NB4 (cell line): ENCODE results near the gene DCX.
"Not testable (repeated sequence)": the region's sequence is repeated elsewhere in the genome, so short reads cannot be mapped to it uniquely, and the experiment has no call there.

Experiments
- DNase-seq: peaks from one replicate; pipeline ENCODE4 v3.0.0; 2010; ENCODE audit warnings: low read depth
- H3K4me3 ChIP-seq: one replicate; pipeline ENCODE4 v1.5.1; 2011; ENCODE audit warnings: mild to moderate bottlenecking, low read depth, low read length, moderate library complexity
- MYC ChIP-seq: IDR thresholded peaks from 2 replicates; pipeline ENCODE4 v1.6.1; 2011; ENCODE audit warnings: low read depth, low read length
- POLR2A ChIP-seq: IDR thresholded peaks from 2 replicates; pipeline ENCODE4 v1.6.1; 2011; ENCODE audit warnings: mild to moderate bottlenecking; ENCODE audit not compliant: insufficient read length; ENCODE audit errors: extremely low read depth
- TF ChIP-seq, protein P1 (sequence below): IDR thresholded peaks from one replicate; pipeline ENCODE4 v1.5.1; 2012; ENCODE audit warnings: low read depth, low read length
- TF ChIP-seq, protein P2 (sequence below): IDR thresholded peaks from 2 replicates; pipeline ENCODE4 v1.6.1; 2011; ENCODE audit warnings: low read depth, low read length

Gene DCX

DNA sequence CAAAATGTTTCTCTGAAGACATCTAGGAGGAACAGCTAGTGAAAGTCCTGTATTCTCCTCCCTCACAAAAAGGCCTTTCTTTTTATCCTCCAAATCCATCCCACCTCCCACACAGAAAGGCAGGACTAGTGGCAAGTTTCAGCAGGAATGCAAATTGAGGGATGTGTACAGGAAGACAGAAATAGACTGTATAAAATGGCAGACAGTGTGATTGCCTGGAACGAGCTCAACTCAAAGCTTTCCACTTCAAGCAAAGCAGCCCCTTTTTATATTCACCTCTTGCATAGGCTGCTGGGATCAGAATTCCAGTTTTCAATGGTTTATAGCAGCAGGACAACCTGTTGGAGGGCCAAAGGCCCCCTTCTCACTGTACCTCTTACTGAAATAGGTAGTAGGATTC, 57.5 kb downstream of the DCX start:
- H3K4me3 ChIP-seq: no peak overlapping the region
- TF ChIP-seq POLR2A (no peak), MYC (no peak)
- TF ChIP-seq, protein P1, sequence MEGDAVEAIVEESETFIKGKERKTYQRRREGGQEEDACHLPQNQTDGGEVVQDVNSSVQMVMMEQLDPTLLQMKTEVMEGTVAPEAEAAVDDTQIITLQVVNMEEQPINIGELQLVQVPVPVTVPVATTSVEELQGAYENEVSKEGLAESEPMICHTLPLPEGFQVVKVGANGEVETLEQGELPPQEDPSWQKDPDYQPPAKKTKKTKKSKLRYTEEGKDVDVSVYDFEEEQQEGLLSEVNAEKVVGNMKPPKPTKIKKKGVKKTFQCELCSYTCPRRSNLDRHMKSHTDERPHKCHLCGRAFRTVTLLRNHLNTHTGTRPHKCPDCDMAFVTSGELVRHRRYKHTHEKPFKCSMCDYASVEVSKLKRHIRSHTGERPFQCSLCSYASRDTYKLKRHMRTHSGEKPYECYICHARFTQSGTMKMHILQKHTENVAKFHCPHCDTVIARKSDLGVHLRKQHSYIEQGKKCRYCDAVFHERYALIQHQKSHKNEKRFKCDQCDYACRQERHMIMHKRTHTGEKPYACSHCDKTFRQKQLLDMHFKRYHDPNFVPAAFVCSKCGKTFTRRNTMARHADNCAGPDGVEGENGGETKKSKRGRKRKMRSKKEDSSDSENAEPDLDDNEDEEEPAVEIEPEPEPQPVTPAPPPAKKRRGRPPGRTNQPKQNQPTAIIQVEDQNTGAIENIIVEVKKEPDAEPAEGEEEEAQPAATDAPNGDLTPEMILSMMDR: no peak
- TF ChIP-seq, protein P2, sequence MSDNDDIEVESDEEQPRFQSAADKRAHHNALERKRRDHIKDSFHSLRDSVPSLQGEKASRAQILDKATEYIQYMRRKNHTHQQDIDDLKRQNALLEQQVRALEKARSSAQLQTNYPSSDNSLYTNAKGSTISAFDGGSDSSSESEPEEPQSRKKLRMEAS: no peak
- DNase-seq: no peak

DNA sequence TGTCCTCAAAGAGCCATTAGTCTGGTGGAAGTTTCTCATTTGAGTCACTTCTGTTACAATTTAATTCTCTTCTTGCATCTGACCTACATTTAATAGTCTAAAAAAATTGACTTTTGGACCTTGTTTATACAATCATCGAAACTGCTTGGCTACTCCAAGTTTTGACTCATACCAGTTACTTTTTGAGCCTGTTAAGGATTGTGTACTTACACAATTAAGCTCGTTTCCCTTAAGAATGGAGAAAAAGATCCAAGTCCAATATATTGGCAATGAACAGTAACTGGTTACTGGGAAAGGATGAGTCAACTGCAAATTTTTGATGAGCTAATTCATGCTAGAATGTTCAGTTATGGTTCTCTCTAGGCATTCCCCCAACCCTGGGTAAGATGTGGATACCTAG, 58.2 kb downstream of the DCX start:
- no peak for DNase-seq
- H3K4me3 ChIP-seq: no peak overlapping the region
- TF ChIP-seq, protein P2: no peak

DNA sequence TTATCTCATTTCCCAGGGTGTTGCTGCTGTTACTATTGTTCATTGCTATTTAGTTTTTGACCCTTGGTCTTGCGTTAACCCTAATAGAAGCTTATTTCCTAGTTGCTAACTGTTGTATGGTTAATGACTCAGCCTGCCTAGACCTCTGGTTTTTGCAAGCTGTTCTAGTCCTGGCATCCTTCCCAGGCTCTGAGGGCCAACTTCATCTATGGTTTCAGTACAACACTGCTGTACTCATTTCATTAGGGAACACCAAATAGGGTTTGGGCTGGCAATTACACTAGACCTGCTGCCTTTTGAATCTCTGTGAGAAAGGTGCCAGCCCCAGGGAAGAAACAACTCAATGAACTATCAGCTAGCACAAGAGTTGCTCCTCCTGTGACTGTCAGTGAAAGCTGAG, 59.6 kb downstream of the DCX start:
- DNase-seq: no peak
- no peak overlapping the region for H3K4me3 ChIP-seq
- TF ChIP-seq, protein P2: no peak
- no peak for TF ChIP-seq POLR2A

DNA sequence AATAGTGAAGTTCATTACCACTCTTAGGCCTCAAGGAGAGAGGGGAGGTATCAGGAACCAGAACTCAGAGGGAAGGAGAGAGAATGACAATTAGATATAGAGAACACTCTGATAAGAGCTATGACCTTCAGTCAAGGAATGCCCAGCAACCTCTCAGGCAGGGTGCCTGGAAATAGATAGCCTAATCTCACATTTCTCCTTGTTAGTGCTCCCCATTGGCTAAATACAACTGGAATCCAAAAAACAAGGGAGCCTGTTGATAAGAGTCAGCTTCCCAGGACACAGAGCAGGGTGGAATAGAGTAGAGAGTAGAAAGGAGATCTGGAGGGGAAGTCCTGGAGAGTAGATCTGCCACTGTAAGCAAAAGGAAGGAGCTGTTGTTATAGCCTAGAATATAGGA, 62.1 kb downstream of the DCX start:
- no peak overlapping the region for H3K4me3 ChIP-seq
- TF ChIP-seq POLR2A (no peak), MYC (no peak)
- TF ChIP-seq, protein P1: no peak
- TF ChIP-seq, protein P2: no peak
- no peak for DNase-seq

DNA sequence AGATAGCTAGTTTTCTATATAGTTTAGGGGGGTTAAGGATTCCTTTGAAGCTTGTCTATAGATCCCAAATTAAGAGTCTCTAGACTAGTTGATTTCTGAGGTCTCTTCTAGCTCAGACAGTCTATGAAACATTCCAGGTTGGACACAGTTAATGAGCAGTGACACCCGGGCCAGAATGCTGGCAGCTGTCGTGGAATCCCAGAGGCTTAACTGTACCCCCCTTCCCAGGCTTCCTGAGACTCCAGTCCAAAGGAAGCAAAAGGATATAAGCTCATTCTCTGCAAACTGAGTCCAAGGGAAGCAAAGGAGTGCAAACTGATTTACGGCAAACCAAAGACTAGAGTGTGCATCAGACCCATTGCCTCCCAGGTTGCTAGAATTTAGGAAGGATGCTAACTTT, 62.9 kb downstream of the DCX start:
- H3K4me3 ChIP-seq: no peak overlapping the region
- TF ChIP-seq, protein P2: no peak
- TF ChIP-seq, protein P1: no peak
- no peak for TF ChIP-seq MYC
- TF ChIP-seq POLR2A: no peak
- no peak for DNase-seq

DNA sequence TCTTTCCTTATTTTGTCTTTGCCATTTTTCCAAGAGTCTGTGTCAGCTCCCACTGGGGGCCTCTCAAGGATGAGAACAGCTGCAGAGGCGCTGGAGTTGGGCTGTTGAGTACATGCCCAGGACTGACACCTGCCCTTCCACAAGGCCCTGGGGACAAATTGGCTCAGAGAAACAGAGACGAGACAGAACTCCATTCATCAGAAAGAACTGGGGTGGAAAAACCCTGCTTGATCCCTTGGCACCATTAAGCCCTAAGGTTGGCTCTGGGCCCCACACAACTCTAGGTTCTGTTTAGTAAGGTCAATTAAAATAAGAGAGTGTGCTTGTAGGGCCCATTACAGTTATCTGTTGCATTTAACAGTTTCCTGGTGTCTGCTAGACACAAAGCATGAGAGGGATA, 63.6 kb downstream of the DCX start:
- DNase-seq: no peak
- TF ChIP-seq, protein P1: no peak
- TF ChIP-seq, protein P2: no peak
- TF ChIP-seq POLR2A (no peak), MYC (no peak)
- H3K4me3 ChIP-seq: no peak overlapping the region

DNA sequence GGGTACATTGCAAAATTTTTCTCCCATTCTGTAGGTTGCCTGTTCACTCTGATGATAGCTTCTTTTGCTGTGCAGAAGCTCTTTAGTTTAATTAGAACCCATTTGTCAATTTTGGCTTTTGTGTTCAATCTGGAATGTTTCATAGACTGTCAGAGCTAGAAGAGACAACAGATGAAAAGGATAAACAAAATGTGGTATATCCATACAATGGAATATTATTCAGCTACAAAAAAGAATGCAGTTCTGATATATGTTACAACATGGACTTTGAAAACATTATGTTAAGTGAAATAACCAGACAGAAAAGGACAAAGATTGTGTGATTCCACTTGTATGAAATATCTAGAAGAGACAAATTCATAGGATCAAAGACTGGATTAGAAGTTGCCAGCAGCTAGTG, 65.8 kb downstream of the DCX start:
- not testable (repeated sequence) for H3K4me3 ChIP-seq, DNase-seq
